GM19467 (cell line): ENCODE measurements around the gene BOLL.
"Not testable (repeated sequence)": the region's sequence is repeated elsewhere in the genome, so short reads cannot be mapped to it uniquely, and the experiment has no call there.

ENCODE experiments used
- ATAC-seq: cut with Tn5 transposase; IDR thresholded peaks from one replicate; pipeline ENCODE4 v1.9.1; 2021; ENCODE audit warnings: mild to moderate bottlenecking, moderate library complexity; ENCODE audit not compliant: unreplicated experiment

BOLL gene, protein sequence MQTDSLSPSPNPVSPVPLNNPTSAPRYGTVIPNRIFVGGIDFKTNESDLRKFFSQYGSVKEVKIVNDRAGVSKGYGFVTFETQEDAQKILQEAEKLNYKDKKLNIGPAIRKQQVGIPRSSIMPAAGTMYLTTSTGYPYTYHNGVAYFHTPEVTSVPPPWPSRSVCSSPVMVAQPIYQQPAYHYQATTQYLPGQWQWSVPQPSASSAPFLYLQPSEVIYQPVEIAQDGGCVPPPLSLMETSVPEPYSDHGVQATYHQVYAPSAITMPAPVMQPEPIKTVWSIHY

DNA sequence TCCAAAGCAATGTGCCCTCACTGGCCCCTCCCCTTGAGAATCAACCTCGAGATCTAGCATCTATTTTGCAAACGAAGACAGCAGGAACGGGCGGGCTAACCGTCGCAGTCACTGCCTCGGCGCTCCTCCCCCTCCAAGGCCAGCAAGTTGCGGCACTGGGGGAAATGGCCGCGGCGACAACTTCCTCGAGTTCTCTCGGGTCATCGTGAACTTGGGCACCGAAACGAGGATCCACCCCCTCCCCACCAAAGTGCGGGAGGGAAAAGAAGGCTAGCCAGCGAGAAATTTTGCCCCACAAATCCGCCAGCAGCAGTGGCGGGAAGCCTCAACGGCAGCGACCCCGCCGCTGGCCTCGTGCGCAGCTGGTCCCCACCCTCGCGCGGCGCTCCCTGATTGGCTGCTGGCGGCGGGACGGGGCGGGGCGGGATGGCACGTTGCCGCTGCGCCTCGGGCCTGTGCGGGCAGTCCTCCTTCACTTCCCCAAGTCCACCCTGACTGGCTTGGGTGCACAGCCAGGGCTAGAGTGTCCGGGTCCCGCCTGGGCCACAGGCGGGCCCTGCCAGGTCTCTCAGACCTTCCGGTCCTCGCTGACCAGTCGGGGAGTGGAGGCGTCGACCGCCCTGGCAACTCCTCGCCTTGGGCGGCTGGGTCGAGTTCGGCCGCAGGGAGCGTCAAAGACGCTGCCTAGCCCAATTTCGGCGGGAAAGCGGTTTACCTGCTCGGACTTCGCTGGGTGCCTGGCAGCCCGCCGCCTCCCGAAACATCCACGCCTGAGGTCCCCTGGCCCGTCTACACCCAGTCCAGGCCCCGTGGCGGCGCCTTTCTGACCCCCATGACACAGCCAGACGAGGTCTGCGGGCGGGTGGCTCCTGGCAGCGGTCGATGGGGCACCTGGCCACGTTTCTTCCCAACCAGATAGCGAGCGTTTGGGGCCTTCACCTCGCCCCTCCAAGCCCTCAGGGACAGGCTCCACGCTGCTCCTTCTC is at the start of gene BOLL:
Gene BOLL (minus strand): TSS at position 364 of the 986 bp plus-strand sequence. CDS start 3,469 bp downstream, outside the sequence.
- ATAC-seq = no peak

DNA sequence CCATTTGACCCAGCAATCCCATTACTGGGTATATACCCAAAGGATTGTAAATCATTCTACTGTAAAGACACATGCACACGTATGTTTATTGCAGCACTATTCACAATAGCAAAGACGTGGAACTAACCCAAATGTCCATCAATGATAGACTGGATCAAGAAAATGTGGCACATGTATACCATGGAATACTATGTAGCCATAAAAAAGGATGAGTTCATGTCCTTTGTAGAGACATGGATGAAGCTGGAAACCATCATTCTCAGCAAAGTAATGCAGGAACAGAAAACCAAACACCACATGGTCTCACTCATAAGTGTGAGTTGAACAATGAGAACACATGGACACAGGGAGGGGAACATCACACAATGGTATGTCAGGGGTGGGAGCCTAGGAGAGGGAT is 49.7 kb upstream of the BOLL start:
- not testable (repeated sequence) for ATAC-seq

DNA sequence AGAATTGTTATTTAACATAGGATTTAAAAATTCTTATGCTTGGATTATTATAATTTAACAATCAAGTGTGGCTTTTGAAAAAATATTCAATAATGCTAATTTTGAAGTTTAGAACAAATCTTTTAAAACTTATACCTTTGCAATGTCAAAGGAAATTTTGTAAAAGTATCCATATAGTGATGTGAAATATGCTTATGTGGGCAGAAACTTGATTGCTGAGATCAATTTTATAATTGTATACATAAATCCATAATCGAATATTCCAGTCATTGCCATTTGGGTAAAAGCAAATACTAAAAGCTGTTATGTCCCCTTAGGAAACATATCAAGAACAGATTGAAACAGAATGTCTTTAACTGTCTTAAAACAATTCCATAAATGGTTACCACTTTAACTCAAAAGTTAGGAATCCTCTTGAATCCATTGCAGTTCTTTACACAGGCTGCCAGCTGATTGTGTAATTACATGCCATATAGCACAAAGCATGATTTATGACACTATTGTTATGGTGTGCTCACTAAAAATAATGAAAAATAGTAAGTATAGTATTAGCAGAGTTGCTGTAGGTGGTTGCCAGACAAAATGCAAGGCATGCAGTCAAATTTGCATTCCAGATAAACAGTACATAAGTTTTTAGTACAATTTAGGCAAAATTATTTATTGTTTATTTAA is 43.5 kb upstream of the BOLL start:
- ATAC-seq = no peak

DNA sequence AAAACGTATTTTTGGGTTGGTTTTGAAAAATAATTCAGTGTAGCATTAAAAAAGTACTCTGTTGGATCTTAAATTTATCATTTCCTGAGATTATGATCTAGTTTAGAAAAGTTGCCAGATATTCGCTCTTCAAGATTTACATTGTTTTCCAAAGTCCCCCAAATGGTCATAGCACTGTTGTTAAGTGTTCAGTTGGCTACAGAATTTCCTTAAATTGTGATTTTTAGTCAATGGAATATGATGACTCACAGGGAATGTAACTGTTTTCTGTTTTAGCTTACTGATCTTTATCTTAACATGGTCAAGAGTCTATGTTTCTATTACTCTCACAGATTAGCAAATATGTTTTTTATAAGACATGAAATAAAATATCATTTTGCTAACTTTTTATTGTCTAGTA is 42.5 kb upstream of the BOLL start:
- ATAC-seq = no peak

DNA sequence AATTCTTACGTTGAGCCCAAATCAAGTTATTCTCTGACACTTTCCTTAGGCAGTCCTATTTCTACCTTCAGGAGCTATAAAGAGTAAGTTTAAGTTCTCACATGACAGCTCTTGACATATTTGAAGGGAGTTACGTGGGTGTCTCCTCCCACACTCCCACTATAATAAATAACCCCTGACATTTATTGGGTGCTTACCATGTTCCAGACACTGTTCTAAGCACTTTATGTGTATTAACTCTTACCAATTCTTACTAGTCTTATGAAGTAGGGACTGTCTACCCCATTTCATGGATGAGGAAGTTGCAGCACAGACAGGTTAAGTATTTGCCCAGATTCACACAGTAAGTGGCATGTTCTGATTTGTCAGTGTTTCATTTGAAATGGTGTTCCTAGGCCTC is 37.2 kb upstream of the BOLL start:
- ATAC-seq = no peak

DNA sequence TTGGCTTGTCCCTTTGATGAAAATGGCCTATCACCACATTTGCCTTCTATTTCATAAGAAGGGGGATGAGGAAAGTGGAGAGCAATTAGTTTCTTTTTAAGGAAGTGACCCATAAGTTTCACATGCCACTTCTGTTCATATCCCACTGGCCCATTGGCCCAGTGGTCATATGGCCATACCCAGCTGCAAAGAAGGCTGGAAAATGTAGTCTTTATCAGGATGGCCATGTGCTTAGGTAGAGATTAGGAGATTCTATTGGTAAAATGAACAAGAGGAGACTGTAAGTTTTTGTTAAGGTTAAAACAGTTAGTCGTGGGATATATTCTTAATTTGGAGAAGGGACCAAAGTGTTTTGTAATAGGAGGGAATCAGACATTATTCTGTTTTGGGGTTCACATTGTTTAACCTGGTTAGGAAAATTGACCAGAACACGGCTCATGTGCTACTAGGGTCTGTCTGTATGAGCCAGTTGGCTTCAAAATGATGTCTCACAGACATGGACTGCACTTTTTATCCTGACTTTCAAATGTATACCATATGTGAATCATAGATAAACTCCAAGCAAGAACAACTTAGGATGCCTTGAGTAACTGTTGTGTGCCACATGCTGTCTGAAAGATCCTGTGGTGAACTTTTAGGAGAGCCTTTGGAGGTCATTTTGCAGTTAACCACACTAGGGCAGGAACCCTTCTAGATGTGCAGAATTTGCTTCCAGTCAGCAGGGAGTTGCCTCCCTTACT is 36.6 kb upstream of the BOLL start:
- no peak for ATAC-seq

DNA sequence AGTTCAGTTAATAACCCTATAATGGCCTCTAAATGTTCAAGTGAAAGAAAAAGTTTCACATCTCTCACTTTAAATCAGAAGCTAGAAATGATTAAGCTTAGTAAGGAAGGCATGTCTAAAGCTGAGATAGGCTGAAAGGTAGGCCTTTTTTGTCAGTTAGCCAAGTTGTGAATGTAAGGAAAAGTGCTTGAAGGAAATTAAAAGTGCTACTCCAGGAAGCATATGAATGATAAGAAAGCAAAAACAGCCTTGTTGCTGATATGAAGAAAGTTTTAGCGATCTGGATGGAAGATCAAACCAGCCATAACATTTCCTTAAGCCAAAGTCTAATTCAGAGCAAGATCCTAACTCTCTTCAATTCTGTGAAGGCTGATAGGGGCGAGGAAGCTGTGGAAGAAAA is 29.4 kb upstream of the BOLL start:
- no peak for ATAC-seq

DNA sequence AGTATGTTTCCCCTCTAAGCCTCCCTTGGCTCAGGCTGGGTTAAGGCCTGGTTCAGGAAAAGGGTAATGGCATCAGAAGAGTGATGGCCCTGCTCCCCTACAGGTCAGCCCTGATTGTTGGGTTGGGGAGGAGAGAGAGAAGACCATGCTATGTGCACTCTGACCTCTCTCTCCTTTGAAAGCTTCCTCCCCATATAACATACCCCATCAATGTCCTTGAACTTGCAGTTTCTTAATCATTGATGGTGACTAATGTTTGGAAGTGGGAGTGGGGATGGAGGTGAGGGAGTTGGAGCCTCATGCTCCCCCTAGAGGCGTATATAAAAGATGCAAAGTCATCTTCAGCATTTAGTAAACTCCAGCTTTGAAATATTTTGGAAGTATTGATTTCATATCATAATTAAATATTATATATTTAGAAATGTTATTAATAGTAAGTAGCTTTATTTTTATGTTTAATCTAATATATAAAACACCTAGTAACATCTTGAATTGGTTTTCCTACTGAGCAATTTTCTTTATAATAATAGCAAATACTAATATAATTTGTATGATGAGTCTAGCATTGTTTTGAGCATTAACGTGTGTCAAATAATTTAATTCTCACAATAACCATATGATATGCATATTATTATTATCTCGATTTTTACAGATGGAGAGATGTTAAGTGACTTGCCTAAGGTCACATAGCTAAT is 28.1 kb upstream of the BOLL start:
- ATAC-seq = no peak

DNA sequence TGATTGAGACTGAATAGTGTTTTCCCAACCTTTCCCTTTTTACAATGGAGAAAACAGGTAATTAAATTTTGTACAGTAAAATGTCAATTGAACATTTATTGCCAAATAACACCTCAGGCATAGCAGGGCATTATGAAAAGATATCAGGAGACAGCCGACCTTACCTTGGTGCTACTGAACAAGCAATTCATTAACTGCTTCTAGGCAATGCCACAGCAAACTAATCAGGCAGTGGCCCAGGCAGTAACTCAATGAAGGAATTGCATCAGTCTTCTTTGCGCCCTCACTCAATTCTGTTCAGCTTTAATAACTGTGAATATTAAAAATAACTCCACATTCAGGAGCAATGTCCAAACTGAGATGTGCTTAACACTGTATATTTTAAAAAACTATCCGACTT is 25.4 kb upstream of the BOLL start:
- ATAC-seq = no peak

DNA sequence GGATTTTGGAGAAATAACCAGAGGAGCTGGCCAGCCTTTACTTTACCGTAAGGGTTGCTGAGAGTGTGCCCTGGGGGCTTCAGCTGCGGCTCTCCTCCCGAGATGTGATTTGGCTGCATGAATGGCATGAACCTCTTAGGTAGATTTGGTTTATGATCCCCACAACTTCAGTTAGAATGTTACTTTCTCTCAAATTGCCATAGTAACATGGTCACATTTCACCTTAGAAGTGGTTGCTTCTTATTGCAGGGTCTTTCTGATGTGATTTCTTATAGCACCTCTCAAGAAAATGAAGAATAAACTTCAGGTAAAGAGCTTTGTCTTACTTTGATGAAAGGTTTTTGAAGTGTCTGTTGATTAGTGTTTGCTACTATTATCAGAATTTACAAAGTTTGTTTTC is 24.9 kb upstream of the BOLL start:
- no peak for ATAC-seq

DNA sequence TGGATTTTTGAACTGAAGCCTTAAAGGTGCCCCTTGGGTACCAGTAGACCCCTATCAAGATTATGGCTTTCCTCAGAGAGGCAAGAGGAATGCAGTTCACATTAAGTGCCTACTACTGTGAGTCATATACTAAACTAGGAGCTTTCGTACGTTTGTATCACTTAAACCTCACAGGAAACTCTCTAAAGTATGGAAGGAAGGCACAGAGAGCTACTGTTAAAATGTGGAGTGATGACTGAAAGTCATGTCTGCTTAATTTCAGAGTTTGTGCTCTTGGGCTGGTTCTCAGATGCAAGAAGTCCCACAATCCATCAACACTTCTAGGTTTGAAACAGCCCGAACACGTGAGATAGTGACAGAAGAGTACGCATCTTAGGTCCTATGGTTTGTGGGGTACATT is 23.9 kb upstream of the BOLL start:
- ATAC-seq = no peak

DNA sequence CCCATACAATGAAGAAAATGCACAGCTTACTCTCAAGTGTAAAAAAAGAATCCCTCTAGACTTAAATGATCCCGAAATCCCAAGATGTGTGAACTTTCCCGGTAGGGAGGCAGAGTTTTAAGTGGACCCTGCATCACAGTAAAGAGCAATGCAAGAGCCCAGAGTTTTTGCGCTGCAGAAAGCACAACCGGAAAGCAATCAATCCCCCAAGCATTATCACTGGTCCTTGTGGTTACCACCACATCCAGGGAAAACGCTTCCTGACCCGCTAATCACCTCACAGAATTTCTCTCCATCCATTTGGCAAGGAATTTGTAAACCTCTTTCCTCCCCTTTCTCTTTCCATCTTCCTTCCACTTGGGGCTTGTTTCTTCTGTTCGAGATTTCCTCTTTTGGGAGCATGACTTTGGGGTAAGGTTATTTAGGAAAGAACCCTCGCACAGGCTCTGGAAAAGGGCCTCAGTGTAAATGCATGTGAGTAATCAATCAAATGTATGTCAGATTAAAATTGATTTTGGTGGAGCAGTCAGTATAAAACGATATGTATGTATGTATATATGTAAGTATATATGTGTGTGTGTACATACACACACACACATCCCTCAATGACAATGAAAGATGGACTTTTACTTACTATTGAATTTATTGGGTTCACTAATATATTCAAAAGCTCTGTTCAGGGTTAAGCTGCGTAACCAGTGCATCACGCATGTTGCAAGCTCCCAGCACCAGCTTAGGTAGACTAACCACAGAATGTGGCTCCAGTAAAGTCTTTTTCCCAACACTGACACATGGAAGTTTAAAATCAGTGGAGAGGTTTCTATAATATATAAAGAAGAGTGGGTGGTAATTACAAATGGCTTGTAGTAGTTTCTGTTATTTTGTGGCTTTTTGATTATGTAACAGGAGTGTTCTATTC is 20.9 kb upstream of the BOLL start:
- no peak for ATAC-seq

DNA sequence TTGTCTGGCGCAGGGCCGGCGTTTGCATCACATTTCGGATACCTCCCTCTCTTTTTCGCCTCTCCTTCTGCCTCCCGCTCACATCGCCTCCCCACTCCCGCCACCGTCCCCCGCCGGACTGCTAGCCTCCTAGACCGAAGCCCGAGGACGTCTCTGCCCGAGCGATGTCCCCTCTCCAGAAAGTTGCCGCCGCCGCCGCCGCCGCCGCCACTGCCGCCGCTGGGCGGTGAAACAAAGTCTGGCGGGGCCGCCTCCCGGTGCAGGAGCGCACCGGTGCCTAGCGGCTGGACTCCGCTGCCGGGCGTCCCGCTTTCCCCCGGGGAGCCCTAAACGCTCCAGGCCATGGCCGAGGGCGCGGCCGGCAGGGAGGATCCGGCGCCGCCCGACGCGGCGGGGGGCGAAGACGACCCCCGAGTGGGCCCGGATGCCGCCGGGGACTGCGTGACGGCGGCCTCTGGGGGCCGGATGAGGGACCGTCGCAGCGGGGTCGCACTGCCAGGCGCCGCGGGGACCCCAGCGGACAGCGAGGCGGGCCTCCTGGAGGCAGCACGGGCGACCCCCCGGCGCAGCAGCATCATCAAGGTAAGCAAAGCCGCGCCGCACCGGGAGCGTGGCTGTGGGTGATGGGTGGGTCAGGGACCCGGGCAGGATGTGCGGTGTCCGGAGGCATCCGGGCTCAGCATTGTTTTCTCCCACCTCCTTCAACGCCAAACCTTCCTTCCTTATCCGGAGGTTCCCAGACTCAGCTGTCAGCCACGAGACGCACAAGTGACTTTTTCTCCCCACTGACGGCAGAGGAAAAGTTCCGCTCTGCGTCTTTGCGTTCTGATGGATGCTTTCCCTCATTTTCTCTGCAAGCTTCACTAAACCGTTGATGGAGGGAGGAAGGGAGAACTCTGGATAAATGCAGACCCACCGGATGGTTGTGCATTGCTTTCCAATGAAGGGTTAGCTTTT is 19.9 kb upstream of the BOLL start:
- peak; percentile 19 for ATAC-seq

DNA sequence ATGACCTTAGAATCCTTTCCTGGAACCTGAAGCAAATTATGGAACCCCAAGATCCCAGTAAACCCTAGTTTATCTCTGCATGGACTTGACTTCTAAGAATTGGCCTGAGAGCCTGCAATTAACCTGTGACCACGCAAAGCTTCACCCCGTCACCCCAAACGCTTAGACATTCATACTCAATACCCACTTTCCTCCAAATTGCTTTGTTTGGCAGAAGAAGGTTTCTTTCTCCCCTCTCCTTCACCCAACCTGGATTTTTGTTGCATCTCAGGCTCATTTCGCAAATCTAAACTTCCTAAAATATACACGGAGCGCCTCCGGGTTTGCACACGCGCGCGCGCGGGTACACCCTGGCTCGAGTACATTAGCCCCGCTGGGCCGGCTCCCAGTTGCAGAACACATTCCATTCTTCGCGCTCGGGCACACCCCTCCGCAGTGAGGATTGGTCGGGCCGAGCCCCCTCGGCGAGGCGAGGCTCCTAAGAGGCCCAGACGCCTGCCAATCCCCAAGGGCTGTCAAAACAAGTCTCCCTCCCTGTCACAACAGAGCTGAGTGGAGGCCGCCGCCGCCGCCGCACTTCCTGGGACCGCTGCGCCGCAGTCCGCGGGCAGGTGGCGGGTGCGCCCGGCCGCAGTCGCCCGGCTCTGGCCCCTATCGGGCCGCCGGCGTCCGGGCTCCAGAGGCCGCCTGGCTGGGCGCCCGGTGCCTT is 19.1 kb upstream of the BOLL start, which contains the start of gene PLCL1:
Gene PLCL1 (plus strand): TSS at position 545 of the 709 bp plus-strand sequence.
- ATAC-seq = peak; percentile 100

DNA sequence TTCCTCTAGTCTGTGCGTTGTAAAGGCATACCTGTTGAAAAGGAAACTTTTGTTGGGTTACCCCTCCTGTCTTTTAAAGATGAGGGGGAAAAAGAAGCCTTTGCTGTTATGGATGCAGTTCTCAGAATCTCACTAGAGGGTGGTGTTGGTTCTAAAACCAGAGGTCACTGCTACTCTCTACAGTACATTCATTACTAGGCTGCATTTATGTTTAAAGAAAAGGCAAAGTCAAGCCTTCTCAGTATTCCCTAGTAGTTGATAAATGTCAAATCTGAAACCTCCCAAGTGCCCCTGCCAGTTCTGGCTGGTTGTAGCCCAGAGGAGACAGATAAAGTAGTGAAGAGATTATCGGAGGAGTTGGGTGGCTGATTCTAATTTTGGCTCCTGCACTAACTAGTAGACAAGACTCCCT is 17.9 kb upstream of the BOLL start:
- ATAC-seq = no peak

DNA sequence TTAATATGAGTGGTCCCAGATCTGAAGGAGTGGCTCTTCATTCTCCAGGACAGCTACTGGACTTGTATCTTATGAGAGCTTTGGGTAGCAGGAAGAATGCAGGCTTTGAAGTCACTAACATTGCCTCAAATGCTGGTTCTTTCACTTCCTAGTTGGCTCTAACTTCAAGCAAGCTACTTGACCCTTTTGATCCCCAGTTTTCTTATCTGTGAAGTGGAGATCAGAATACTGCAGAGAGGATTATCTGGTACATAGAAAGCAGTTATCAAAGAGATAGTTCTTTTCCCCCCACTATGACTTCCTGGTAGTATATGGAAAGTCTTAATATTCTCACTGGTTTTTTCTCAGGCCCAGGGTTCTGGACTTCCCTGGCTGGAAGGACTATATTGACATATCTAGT is 15.9 kb upstream of the BOLL start:
- no peak for ATAC-seq

DNA sequence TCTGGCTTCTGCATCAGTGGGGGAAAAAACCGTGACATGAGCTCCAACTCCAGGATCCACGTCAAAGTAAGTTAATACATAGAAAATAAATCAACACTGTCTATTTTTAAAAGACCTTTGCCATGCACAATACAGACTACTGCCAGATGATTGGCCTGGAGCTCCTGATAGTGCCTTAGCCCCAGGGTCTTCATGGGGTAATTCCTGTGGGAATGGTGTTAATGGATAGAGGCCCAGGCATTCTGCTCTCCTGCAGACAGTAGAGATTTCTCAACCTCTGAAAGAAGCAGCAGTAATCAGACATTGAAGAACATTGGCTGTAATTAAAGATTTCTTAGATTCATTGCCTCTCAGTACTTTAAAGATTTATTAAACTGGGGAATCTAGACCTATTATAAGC is 15.0 kb upstream of the BOLL start:
- ATAC-seq = no peak
